ENCODE data around the gene PNMT. TPM values are rescaled to one million over a fixed set of nuclear protein-coding genes. Genes with fewer than 3 reads are reported as not detected.
A peak's percentile ranks its signal among the peaks of the same experiment; 100 is the strongest.
"Not testable (repeated sequence)": the region's sequence is repeated elsewhere in the genome, so short reads cannot be mapped to it uniquely, and the experiment has no call there.

The PNMT gene
- total RNA-seq, 1 experiment from 2014 or later, result 0.17 TPM

DNA sequence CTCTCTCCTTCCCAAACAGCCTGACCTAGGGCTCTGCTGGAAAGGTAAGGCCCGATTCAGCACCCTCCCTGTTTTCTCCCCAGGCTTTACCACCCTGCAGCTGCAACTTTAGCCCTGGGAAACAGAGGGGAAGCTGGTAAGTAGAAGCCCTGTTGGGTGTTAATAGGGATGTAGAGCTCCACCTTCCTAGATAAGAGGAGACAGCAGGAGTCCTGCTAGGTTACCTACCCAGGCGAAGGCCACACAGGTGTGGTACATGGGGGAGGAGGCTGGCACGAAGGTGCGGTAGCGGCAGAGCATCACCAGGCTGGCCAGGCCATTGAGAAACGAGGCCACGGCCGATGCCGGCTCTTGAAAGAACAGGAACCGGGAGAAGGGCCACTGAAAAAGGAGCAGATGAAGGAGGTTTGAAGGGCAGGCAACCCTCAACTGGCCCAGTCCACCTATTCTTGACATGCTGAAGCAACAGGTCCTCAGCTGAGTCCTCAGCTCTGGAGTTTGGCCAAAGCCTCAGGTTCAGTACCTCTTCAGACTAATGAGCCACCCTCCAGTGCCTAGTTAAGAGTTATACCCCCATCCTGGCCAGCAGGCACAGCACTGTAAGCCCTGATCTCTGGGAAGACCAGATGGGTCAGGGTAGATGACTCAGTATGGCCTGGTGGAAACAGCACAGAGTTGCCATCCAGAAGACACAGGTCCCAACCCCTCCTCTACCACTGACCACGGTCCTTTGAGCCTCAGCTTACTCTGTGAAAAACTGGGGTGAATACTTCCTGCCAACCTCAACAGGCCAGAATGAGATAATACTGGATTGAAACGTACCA lies 16.3 kb downstream of the PNMT start:
- DNase-seq (ENCODE audit: low read depth), result no peak

DNA sequence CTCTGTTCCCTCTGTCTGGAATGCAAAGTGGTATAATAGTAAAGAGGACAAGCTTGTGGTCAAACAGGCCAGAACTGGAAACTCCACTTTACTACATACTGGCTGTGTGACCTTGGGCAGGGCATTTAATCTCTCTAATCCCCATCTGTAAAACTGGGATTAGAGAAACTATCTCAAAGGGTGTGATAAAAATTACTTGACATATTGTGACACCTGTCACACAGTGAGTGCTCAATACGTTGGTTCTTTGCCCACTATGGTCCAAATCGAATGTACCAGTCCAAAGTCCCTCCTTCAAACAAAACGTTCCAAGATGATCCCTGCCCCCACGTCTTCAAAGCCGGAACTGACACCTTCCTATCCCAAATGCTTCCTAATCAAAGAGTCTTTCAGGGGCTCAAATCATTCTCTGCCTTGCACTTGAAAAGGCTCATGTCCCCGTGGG lies 18.9 kb downstream of the PNMT start:
- DNase-seq (ENCODE audit: low read depth), result no peak

DNA sequence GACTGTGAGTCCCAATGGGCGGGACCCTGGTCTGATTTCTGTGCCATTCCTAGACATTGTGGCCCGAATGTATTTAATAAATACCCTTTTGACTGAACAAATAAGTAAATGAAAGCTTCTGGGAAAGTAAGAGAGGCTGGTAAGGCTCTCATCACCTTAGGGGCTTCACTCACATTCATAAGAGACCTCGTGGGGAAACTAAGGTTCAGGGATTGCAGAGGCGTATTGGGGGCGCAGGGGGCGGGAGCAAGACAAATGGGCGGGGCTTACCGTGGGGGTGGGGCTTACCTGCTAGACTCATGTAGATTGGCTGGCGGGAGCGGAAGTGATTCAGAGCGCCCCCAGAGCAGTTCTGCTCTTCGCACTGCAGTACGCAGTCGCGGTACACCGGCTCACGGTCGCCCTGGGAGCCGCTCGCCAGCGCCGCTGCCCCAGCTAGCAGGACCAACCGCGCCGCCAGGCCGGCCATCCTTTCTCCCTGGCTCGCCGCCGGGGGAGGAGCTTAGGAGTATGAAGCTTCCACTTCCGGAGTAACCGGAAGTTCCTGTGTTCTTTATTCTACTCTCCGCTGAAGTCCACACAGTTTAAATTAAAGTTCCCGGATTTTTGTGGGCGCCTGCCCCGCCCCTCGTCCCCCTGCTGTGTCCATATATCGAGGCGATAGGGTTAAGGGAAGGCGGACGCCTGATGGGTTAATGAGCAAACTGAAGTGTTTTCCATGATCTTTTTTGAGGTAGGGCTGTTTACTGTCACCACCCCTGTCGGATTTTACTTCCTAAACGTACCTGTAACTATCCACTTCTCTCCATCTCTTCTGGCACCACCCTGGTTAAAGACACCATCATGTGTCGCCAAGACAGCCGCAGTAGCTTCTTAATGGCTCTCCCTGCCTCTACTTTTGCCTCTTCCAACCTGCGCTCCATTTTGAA lies 19.6 kb downstream of the PNMT start, which contains the start of gene PGAP3:
TSS of gene PGAP3 (minus strand) at position 512 of the 929 bp plus-strand sequence. CDS start at position 469, 43 bp downstream.
- DNase-seq (ENCODE audit: low read depth), result peak; percentile 92

DNA sequence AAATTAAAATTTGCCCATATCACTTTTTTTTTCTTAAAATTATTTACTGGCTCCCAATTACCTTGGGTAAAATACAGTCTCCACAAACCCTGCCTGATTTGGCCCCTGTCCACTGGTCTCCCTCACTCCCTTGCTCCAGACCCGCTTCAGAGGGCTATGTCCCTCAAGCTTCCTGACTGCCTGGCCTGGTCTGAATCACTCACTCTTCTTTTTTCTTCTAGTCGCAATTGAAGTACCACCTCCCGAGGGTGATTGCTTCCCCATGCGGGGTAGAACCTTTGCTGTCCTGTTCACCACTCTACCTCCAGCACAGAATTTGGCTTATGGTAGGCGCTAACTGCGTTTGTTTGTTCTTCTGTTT lies 20.2 kb downstream of the PNMT start:
- DNase-seq (ENCODE audit: low read depth), result no peak

DNA sequence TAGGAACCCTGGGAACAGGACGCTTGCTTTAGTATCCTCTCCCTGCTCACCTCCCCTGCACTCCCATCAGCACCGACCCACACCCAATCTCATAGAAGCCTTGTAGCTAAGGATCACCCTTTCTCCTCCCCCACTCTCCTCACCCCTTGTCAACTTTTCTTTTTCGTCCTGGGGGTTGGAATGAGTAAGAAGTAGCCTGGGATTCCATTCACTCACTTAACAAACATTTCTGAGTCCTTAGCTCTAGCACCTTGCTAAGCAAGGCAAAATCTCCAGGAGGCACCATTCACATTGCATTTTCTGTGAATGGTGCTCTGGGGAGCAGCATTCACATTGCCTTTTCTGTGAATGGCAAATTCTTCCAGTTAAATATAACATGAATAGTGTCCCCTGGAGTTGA lies 20.7 kb downstream of the PNMT start:
- no peak for DNase-seq (ENCODE audit: low read depth)

DNA sequence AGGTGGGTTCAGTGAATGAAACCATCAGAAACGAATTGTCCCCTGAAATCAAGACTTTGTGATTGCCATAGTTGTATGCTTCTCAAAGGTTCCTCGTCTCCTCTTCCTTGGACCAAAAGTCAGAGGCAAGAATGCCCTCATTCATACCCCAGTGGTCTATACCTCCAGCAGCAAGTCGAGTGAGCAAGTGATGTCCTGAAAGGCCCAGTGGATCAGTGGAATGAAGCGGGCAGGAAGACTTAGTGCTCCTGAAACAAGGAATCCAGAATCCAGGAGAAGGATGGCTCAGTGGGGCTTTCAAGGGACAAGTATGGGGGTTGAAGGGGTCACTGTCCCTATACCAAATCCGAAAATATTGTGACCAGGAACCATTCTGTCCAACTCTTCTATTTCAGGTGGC lies 26.3 kb downstream of the PNMT start:
- DNase-seq (ENCODE audit: low read depth), result no peak

DNA sequence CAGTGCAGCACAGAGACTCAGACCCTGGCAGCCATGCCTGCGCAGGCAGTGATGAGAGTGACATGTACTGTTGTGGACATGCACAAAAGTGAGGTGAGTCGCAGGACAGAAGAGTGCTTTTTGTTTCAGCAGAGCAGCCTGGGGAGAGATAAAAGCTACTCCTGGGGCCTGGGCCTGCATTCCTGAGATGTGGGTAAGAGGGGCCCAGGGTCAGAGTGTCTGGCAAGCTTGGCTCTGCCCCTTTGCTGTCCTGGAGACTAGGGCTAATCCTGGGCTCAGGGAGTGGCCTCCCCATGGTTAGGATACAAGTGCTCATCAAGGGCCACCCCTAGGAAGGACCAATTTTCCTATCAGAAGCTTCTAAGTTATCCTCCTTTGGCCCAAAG lies 26.8 kb downstream of the PNMT start:
- no peak for DNase-seq (ENCODE audit: low read depth)

DNA sequence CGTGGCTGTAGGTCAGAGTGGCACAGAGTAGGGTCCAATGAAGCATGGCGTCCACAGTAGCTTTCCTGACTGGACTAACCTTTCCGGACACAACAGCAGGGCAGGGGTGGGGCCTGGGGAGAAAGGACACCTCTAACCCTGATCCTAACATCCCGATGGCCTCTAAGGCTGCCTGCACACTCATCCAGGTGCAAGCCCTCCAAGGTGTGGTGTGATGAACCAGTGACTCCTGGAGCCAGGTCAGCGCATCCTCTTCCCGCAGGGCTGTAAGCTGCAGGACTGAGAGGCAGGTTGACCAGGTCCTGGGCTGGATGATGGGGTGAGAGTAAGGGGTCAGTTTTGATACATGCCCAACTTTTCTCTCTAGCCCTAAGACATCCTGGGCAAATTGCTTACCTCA lies 28.5 kb downstream of the PNMT start:
- DNase-seq (ENCODE audit: low read depth), result no peak

DNA sequence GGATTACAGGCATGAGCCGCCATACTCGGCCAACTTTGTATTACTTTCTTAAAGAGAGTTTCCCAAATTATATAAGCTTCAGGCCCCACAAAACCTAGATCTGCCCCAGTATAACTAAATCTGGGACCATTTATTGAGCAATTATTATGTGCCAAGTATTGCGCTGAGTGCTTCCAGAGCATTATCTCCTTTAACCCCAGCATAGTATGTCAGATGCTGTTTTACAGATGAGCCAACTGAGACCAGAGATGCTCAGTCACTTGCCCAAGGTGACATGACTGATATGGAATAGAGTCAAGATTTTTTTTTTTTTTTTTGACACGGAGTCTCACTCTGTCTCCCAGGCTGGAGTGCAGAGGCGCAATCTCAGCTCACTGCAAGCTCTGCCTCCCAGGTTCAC lies 29.7 kb downstream of the PNMT start:
- no peak for DNase-seq (ENCODE audit: low read depth)

DNA sequence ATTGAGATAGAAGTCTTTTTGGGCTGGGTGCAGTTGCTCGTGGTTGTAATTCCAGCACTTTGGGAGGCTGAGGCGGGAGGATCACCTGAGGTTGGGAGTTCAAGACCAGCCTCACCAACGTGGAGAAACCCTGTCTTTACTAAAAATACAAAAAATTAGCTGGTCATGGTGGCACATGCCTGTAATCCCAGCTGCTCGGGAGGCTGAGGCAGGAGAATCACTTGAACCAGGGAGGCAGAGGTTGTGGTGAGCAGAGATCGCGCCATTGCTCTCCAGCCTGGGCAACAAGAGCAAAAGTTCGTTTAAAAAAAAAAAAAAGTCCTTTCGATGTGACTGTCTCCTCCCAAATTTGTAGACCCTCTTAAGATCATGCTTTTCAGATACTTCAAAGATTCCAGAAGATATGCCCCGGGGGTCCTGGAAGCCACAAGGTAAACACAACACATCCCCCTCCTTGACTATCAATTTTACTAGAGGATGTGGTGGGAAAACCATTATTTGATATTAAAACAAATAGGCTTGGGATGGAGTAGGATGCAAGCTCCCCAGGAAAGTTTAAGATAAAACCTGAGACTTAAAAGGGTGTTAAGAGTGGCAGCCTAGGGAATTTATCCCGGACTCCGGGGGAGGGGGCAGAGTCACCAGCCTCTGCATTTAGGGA lies 31.0 kb downstream of the PNMT start:
- not testable (repeated sequence) for DNase-seq (ENCODE audit: low read depth)

DNA sequence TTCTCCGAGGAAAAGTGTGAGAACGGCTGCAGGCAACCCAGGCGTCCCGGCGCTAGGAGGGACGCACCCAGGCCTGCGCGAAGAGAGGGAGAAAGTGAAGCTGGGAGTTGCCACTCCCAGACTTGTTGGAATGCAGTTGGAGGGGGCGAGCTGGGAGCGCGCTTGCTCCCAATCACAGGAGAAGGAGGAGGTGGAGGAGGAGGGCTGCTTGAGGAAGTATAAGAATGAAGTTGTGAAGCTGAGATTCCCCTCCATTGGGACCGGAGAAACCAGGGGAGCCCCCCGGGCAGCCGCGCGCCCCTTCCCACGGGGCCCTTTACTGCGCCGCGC lies 31.5 kb downstream of the PNMT start, which contains the start of gene ERBB2:
TSS of gene ERBB2 (plus strand) at position 247 of the 330 bp plus-strand sequence. CDS start 175 bp downstream, outside the sequence.
- peak; percentile 79 for DNase-seq (ENCODE audit: low read depth)

DNA sequence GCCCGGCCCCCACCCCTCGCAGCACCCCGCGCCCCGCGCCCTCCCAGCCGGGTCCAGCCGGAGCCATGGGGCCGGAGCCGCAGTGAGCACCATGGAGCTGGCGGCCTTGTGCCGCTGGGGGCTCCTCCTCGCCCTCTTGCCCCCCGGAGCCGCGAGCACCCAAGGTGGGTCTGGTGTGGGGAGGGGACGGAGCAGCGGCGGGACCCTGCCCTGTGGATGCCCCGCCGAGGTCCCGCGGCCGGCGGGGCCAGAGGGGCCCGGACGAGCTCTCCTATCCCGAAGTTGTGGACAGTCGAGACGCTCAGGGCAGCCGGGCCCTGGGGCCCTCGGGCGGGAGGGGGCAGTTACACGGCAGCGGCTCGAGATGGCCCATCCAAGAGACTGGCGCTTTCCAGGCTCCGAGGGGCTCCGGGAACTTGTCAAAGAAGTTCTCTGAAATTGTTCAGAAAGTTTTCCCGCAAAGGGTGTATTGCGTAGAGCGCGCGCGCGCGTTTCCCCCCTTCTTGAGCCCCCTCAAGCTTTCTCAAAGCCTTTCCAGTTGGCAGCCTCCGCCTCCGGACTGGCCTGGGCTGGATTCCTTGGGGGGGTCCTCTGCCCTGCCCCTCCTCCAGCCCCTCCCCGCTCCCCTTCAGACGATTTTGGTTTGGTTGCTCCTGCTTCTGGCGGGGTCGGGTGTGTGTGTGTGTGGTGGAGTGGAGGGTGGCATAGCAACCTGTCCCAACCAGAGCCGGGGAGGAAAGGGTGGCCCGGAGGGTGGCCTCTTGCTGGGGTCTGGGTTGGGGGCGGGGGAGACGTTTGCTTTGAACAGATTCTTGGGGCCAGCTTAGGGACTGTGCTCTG lies 32.1 kb downstream of the PNMT start:
- DNase-seq (ENCODE audit: low read depth), result peak; percentile 19

DNA sequence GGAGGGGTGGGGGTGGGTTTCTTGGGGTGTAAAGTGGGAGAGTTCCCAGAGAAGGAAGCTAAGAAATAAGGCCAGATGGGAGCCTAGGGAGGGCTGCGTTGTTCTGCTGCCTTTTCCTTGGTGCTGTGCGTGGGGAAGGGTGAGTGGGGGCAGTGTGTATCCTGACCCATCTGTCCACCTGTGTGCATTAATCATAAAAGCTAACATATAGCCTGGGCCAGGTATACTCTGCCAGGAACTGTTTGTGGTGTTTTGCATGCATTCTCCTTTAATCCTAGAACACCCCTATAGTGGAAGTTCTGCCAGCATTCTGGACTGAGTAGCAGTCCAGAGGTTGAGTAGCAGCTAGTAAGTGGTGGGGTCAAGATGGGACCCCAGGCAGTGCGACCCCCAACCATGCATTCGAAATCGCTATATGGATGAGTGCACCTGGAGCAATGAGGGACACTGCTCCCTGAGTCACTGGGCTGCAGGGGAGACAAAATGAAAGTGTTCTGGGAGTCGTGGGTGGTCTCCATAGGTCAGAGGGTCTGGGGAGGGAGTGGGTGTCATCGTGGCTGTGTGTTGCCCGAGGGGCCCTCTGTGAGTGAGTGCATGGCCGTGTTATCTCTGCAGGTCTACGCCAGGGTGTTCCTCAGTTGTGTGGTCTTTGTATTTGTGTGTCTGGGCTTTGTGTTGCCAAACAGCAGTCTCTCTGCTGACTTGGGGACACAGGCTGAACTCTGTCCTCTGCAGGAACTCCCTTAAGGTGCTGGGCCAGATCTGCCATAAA lies 32.9 kb downstream of the PNMT start:
- no peak for DNase-seq (ENCODE audit: low read depth)

DNA sequence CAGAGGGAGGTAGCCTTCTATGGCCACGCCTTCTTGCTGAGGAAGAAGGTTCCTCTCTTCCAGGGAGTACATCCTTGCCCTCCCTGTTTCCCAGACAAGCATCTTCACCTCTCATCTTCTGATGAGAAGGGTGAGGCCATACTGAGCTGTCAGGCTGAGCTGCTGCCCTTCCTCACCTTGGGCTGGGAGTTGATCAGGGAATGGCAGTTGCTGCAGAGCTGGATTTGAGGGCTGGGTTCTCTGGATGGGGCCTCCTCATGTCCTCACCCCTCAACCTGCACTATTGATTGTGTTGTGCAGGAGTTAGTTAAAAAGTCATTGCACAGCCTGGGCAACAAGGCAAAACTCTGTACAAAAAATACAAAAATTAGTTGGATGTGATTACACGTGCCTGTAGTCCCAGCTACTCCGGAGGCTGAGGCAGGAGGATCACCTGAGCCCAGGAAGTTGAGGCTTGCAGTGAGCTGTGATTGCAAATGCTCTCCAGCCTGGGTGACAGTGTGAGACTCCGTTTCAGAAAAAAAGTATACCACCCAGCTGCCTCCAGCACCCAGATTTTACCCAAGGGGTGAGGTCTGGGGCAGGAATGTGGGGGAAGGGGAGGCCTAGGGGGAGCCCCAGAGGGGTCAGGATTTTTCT lies 33.6 kb downstream of the PNMT start:
- DNase-seq (ENCODE audit: low read depth), result no peak

DNA sequence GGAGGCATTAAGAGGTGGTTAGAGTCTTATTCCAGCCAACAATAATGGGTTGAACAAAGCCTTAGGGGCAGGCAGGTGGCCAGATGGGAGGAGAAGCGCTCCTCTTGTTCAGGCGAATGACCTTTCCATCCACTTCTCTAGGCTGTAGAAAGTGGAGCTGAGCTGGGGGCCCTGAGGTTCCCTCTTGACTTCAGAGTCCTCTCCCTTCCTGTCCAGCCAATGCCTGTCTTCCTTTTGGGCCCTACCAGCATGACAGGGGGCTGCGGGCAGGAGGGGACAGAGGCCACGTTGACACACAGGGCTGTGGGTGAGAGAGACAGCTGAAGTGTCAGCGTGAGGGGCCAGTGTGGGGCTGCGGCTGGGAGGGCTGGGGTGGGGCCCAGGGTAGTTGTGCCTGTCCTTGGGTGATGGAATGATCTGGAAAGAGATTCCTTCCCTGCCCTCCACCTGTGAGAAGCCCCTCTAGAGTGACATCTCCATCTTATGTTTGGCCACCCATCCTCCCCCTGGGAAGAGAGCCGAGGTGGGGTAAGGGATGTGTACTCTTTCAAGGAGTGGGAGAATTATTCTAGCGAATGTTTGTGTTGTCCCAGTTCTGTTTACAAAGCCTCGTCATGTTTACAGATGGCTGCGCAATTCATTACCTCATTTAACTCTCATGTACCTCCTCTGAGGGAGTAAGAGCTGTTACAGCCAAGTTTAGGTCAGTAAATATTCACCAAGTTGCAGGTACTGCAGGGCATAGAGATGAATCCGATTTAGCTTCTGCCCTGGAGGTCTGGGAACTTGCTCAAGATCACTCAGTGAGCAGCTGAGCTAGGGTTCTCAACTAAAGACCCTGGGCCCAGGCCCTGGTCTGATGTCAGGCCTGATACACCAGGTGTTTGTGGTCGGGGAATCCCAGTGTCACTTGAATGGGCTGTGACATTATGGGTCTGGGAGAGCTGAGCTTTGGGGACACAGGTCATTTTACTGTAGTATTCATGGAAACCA lies 34.9 kb downstream of the PNMT start:
- no peak for DNase-seq (ENCODE audit: low read depth)

DNA sequence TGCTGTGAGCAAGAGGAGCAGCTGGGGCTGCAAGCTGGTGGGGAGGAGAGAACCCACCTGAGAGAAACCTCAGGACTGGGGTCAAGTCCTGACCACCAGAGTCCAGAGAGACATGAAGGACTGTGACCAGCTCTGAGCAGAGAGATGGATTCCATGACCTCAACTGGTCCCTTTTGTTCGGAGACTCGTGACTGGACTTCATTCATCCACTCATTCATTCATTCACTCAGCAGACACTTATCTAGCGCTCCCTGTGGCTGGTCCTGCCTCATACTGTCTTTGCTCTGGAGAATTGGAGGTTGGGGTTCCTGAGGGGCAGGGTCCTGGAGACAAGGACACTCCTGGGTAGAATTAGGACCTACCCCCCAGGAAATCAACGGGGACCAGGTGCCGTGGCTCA lies 35.7 kb downstream of the PNMT start:
- DNase-seq (ENCODE audit: low read depth), result no peak

DNA sequence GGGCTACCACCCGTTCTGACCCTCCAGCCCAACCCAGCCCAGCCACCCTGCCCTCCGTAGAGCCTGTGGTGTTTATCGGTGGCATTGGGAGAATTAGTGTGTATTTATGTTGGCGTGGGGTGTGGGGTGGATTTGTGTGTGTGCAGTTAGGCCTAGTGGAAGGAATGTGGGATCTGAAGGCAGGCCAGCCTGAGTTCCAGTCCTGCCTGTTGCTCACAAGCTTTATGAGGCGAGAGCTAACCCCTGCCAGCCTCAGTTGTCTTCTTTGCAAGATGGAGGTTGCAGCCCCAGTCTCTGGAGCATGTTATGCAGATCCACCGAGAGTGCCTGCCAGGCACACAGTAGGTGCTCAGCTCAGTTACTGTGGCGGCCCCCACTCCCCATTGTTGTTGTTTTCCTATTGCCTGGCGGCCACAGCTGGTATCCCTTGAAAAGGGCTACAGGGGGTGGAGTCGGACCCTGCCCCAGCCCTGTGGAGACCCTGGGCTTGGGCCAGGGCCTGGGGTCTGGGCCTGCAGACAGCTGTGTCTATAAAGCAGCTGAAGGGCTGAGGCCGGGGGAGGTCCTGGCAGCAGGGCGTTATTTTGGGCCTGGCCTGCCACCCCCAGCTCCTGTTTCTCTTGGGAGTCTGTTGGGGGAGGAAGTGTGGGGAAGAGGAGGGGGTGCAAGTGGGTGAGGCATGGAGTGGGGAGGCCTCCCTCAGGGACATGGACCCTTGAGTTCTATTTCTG lies 36.7 kb downstream of the PNMT start:
- no peak for DNase-seq (ENCODE audit: low read depth)
